HG02642 (cell line): Measurements from ENCODE around the gene PTPN3.

Source experiments
- ATAC-seq: cut with Tn5 transposase; IDR thresholded peaks from one replicate; pipeline ENCODE4 v1.9.1; 2021; ENCODE audit warnings: mild to moderate bottlenecking; ENCODE audit not compliant: unreplicated experiment, poor library complexity

Gene PTPN3

DNA sequence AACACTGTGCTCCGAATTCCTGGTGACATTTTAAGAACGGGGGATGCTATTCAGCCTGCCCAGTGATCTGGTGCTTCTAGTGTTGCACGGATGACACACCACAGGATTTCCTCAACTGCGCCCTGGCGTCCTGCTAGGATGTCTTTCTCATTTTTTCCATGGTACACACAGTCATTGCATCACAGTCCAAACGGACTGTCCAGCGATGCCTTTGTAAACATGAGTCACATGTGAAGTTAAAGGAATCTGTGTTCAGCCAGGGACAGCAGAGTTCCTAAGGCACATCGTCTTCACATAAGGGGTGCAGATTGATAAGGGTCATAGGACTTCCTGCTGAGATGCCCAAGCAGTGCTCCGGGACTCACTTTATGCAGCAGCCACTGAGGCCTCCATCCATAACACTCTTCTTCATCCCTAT, 9.3 kb upstream of the PTPN3 start:
- no peak for ATAC-seq

DNA sequence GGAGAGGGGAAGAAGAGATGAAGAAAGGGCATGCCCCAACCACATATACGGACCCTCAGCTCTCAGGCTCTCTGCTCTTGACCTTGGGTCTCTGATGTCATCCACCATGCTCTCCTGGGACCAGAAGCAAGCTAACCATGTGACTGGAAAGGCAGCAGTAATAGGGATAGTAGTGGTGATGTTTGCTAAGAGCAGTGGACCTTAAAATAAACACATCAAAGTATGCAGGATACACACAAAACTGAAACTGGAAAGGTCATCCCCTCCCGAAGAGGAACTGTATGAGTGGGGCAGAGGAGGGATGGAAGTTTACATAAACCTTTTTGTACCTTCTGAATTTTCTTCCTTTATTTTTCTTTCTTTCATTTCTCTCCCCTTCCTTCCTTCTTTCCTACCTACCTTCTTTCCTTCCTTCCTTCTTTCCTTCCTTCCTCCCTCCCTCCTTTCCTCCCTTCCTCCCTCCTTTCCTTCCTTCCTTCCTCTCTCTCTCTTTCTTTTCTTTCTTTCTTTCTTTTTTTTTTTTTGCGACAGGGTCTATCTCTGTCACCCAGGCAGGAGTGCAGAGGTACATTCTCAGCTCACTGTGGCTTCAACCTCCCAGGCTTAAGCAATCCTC, 8.1 kb upstream of the PTPN3 start:
- no peak for ATAC-seq

DNA sequence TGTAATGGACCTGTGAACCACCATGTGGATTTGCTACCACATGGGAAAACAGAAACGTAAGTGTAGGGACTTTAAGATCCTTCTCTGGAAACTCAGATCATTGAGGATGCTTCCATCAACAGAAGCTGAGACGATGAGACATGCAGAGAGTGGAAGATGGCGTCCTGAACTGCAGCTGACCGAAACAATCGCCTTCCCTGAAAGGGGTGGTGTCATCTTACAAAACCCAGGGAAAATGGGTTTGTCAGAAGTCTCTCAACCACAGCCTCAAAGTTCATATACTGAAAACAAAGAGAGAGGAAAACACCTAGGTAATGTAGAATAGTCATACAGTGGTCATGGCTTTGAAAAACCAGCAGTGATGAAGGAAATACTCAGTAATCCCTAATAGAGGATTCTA, 6.6 kb upstream of the PTPN3 start:
- no peak for ATAC-seq

DNA sequence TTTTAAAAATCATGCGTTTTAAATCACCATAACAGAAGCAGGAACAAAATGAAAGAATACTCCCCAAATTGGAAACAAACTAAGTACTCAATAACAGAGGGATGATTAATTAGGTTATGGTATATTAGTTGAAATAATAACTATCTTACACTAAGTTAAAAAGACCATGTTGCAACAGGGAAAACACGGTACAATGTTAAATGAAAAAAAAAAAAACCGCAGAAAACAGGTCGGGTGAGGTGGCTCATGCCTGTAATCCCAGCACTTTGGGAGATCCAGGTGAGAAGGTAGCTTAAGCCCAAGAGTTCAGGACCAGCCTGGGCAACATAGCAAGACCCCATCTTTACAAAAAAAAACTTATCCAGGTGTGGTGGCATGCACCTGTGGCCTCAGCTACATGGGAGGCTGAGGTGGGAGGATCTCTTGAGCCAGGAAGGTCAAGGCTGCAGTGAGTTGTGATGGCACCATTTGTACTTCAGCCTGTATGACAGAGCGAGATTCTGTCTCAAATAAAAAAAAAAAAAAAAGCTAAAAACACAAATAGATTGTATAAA, 2.4 kb upstream of the PTPN3 start:
- ATAC-seq, result no peak

DNA sequence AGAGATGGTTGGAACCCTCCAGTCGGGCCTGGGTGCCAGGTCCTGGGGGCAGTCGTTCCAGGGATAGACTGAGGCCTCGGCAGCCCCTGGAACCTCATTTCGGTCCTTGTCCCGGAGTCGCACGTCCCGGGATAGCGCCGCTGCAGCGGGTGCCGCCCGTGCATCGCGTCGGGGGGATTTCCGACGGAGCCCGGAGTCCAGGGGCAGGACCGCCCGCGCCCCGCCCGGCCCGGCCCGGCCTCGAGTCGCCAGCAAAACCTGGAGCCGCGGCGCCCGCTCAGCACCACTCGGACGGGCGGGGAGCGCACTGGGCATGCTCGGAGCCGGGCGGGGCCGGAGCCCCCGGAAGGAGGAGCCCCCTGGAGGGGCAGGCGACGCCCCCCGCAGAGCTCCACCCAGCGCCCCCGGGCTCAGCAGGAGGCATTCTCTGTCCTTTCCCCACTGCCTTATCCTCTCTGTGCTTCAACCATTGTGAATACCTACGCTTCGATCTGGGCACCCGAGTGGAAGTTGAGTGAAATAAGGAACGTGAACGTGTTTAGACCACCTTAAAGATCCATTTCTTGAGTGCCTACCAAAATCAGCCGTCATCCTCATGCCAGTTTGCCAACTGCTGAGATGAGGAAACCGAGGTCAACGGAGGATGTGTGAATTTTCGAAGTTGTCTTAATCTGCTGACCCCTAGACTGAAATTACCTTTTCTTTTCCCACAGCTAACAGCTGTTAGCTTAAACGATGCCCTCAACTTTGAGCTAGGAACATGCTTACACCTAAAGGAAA, 1.7 kb upstream of the PTPN3 start:
- ATAC-seq, result no peak

DNA sequence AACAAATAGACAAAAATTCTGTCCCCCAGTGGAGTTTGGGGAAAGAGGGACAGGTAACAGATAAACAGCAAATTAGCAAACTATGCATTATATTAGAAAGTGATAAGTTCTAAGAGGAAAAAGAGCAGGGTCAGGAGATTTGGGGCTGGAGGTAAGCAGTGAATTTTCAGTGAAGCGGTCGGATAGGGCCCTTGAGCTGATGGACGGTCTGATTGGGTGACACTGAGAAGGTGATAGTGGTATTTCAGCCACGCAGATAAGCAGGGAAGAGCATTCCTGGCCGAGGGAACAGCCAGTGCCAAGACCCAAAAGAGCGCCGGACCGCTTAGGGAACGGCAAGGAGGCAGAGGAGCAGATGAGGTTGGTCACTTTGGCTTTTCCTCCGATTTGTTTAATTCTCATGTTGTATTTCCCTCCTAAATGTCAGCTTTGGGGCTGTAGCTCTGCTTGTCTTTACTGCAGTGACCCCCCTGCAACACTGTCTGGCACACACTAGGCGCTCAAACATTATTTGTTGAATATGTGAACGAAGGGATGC, 1.1 kb upstream of the PTPN3 start:
- no peak for ATAC-seq

DNA sequence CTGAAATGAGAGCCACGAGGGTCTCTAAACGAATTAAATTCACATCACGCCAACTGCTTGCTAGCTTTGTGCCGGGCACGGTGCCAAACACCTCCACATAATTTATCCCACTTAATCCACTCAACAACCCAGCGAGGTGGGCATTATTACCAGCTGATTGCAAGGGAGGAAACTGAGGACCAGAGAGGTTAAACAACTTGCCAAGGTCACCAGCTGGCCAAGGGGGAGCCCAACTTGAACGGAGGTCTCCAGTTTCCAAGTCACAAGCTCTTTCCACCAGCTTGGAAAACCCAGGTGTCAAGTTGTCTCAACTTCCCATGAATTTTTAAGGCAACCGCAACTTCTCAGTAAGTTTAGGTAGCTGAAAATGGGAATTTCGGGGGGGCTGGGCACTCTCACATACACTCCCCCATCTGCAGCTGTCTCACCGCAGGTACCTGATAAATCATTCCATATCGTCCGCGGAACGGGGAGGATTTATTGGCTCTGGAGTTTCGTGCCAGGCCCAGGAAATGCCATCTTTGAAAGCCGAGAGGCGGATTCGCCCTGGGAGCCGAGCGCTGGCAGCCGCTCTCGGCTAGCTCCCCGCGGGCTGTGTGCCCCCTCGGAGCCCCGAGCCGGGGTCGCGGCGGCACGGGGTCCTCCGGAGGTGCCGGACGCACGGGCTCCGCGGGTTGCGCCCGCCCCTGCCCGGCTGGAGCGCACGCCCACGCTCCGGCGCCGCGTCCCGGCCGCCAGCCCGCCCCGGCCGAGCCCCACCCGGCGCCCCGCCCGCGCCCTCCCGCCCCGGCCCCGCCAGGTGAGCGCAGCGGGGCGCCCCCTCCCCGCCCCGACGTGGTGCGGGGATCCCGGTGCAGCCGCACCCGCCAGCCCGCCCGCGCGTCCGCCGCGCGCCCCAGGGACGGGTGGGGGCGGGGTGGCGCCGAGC, 617 bp downstream of the PTPN3 start:
- no peak for ATAC-seq

DNA sequence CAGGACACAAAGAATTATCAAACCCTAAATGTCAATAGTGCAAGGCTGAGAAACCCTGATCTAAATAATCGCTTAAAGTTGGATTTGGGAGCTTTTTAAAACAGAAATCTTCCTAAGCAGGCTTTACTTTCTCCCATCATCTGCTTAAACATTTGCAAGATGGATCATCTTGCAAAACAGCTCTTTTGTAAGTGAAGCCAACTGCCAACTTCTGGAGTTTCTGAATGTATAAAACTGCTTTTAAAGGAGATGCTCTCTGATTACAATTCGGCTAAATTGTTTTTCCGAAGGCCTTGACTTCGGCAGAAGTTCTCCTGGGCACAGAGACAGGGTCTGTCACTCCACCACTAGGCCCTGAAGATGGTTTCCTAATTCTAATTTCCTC, 1.3 kb downstream of the PTPN3 start:
- ATAC-seq, result no peak

DNA sequence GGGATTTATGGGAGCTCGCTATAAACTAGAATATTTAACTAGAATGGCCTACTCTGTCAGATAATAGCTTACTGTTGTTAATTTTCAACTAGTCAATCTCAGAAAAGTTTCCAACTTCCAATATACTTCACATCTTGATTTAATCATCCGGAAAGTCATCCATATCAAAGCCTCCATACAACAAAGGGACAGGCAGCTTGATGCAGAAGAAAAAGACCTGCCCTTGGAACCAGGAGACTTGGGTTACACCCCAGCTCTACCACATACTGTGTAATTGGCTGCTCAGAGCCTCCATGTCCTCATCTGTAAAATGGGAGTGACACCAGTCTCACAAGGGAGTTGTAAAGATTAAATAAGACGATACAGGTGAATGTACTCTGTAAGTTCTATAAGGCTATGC, 1.9 kb downstream of the PTPN3 start:
- no peak for ATAC-seq

DNA sequence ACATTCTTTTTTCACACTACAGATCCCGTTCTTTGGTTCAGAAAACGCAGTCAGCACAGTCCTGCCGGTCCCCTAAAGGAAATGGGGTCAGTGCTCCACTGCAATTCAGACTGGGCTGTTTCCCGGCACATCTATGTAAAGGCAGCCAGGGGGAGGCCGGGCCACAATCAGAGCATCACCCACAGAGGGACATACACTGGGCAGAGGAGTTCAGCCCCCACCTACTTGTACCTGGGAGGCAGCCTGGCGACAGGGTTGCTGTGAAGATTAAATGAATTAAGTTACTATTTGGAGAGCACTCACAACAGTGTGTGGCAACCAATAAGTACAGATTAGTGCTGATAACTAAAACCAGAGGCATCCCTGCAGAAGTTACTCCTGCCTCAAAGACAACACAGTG, 4.5 kb downstream of the PTPN3 start:
- ATAC-seq, result no peak

DNA sequence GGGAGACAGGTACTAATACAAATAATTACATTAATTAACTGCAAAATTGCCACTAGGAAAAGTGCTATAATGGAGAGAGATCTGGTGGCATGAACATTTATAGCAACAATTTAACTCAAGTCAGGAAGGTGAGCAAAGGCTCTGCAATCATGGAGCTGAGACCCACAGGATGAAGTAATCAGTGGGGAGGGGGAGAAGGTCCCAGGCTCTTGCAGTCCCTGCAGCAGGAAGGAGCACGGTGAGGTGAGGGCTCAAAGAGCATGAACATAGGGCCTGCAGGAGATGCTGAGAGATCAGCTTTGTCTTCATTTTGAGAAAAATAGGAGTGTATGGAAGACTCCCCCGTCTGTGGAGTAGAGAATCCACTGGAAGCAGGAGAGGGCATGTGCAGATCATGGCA, 6.5 kb downstream of the PTPN3 start:
- ATAC-seq, result no peak

DNA sequence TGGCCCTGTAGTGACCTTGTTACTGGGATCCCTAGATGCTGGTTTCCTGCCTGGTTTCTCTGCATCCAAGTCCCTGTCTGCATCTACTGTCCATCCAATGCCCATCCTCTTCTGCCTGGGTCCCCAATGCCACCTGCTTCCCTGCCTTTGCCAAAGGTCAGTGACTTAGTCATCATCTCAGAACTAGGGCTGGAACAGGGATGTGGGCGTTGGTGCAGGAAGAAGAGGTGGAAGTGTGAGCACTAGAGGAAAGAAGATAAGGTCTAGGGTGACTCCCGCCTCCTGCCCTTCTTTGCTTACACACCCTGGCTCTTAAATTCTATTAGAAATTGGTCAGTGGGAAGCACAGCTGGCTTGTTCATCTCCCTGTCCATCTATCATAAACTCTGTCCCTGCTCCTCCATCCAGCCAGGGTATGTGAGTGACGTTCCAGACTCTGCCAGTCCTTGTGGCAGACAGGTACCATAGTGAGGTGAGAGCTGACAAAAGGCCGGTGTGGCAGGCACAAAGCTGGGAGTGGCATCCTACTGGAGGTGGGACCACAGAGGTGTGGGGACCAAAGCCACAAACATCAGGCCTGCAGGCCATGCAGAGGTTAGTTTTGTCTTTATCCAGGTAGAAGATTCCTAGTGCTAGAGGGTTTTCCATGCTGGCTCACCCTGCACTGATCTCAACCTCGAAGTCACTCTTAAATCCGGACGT, 9.2 kb downstream of the PTPN3 start:
- no peak for ATAC-seq

DNA sequence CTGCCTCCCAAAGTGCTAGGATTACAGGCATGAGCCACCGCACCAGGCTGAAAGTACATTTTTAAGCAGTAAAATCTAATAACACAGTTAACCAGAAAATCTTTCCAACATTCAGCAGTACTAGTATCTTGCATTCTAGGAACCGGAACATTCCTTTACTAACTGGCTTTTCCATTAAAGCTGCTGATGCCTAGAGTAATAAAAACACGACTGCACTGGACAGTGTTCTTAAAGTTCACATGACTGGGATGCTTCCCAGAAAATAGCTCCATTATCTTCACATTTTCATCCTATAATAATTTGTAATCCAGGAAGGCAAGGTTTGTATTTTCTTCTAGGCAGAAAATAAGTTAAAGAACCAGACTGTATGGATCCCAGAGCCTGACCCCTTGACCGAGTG, 9.8 kb downstream of the PTPN3 start:
- ATAC-seq, result no peak

DNA sequence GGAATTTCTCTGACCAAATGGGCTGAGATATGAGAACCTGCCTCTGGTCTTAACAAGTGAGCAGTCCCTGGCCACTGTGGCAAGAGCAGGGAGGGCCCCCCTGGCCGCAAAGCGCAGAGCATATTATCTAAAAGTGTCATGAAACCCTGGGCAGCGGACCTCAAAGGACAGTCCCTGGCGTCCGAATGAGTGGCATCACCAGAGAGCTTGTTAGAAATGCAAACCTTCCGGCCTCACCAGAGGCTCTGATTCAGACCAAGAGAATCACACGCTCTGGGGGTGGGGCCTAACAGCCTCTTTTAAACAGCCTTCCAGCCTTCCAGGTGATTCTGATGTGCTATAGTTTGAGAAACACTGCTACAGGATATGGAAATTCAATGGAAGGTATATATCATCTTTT, 10.9 kb downstream of the PTPN3 start:
- ATAC-seq, result no peak

DNA sequence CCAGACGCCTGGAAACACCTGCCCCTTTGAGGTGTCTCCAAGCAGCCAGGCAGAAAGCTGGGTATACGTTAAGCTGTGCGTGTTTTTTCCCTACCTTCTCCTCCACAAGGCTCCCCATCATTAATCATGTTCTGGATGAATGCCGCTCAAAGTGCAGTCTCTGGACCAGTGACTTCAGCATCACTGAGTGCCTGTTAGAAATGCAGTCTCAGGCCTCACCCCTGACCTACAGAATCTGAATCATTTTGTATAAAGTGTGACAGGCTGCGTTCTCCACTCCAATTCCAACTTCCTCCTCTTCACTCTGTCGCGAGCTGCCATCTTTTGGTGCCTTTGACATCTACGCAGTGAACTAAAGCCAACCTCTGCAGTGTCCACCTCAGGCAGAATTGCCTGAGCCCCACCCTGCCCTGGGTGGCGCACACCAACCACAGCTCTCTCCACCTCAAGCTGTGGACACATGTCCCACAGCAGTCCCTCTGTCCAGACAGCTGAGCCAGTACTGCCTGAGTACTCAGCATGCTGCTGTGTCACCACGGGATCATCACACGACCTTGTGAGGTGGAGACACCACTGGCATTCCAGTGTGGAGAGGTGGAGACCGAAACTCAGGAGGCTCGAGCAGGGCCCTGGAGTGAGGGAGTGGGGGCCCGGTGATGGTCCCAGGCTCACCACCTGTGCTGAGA, 14.2 kb downstream of the PTPN3 start:
- no peak for ATAC-seq

DNA sequence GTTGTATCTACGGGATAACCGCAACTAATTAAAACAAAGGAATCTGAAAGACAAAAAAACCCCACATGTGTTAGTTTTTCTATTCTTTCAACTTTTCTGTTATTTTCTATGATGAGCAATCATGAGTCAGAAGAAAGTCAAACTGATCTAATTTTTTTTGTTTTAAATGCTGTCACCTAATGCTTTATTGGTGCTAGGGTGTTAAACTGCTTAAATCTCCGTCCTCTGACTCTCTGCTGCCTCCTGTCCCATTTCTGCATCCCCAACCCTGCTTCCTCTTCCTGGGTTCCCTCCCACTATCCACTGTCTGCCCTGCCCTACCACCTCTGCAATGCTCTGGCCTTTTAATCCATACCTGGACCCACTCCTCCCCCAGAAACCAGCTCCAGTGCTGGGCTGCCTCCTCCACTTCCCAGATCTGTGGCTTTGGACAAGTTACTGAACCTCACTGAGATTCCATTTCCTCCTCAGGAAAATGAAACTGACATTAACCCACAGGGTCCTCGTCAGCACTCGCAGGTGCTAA, 15.7 kb downstream of the PTPN3 start:
- no peak for ATAC-seq

DNA sequence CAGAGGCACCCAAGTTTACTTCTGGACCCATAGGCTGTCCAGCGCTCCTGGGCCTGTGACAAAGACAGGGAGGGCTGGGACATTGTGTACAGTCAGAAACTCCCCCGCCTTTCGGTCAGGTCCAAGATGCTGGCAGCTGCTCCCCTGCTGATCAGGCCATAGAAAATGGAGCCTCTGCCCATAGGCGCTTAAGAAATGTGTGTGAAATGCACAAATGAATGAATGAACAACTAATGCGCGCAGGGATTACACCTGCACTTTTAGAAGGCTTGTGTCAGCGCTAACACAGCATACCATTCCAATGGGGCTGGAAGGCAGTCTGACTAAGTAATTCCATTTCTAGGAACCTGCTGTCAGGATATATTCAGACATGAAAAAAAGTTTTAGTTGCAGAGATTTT, 16.3 kb downstream of the PTPN3 start:
- ATAC-seq, result no peak

DNA sequence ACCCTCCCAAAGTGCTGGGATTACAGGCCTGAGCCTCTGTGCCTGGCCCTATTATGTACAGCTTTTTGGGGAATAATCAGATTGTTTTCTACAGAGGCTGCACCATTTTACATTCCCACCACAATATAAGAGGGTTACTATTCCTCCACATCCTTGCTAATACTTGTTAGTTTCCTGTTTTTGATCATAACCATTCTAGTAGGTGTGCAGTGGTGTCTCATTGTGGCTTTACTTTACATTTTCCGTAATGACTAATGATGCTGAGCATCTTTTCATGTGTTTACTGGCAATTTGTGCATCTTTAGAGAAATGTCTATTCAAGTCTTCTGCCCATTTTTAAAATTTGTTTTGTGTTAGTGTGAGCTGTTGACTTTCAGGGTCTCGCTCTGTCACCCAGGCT, 18.3 kb downstream of the PTPN3 start:
- ATAC-seq, result no peak

DNA sequence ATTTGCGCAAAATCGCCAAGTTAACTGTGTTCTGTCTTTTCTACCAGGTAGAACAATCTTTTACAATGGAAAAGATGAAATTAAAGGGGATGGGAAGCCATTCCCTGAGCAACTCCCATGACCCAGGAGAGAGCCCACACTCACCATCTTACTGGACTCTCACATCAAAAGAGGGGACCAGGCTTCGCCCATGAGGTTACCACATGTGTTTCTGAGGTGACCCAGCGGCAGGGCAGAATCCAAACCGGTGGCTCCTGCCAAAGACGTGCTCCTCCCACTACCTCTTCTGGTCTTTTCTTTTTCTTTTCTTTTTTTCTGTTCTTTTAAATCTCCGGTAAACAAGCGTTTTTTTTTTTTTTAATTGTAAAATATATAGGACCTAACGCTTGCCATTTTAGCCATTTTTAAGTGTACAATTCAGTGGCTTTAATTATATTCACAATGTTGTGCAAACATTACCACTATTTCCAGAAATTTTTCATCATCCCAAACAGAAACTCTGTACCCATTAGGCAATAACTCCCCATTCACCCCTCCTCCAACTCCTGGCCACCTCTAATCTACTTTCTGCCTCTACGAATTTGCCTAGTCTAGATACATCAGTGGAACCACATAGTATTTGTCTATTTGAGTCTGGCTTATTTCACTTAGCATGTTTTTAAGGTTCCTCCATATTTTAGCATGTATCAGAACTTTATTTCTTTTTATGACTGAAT, 19.3 kb downstream of the PTPN3 start:
- ATAC-seq, result no peak
